Stimulated activated CD4-positive, alpha-beta T cell treated with anti-CD3 and anti-CD28 coated beads, Interleukin-15, amount 100 ng/mL, for 1 hour (primary cell): ENCODE results near the gene PPM1H.

Source experiments
- DNase-seq, 2 donors: peaks; one replicate each; pipeline ENCODE4 v3.0.0-alpha.2; 2020; ENCODE audit warnings: low read depth in 1 of 2, low spot score in 1 of 2

The PPM1H gene

DNA sequence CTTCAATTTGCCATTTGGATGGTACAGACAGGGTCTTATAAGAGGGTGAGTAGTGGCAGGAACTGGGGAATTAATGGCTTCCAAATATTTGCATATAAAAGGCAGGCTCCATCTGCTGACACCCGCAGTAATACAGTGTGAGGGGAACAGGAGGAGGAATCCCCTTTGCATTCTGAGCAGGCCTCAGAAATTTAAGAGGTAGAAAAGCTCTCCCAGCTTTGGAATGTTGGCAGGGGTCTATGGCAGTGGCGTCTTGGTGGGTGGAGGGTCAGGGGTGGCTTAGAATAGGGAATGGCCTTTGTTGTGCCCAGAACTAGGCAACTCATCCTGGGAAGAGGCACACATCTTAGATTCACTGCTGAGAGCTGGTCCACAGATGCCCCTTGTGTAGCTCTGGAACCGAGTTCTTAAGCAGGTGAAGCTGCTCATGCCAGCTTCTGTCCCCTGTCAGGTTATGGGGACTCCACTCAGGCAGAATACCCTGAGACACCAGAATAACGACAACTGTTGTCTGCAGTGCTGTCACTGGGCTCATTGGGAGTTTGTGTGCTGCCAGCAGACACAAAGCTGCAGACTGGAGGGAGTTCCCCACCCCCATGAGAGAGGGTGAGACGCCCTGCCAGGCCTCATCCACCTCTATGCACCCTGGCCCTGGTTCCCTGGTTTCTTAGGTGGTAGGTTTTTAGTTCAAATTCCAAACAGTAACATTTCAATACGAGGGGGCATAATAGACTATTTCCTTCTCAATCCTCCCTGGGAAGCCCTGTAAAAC, 278.2 kb downstream of the PPM1H start:
- DNase-seq: no peak

- DNase-seq: no peak
Observed at GRCh38 chr12:62655666-62656151, 279.2 kb downstream of the PPM1H start.

GRCh38 chr12:62654326-62655241, 280.4 kb downstream of the PPM1H start:
- DNase-seq: no peak

DNA sequence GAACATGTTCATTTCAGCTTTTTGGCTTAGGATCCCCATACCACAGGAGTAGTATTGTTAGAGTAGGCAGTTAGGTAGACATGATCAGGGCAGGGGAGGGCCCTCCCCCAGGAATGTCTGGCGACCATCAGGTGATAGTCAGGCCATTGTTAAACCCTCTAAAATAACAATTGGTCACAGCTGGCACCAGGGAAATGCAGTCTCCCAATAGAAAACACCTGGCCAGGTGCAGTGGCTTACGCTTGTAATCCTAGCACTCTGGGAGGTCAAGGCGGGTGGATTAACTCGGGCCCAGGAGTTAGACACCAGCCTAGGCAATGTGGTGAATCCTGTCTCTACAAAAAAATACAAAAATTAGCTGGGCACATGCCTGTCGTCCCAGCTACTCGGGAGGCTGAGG, 281.2 kb downstream of the PPM1H start:
- DNase-seq: no peak

GRCh38 chr12:62653304-62653703, 281.6 kb downstream of the PPM1H start:
- no peak for DNase-seq

- DNase-seq: no peak
Observed at GRCh38 chr12:62651138-62651537, 283.8 kb downstream of the PPM1H start.

- no peak for DNase-seq
Observed at GRCh38 chr12:62649412-62650138, 285.4 kb downstream of the PPM1H start.

DNA sequence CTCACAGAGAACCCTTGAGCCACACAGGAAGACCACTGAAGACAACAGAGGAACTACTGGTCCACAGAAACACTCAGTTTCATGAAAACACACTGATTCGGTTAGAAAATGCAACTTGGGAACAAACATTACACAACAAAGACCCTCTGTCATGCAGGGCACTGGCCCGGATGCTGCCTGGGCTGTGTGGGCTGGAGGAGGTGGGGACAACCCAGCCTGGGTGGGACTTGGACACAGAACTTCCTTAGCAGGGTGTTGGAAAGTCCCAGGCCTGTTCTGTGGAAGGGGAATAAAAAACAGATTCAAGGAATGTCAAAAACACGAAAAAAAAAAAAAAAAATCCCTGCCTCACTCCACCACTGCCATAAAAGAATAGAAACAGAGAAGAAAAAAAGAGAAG, 287.4 kb downstream of the PPM1H start:
- no peak for DNase-seq

DNA sequence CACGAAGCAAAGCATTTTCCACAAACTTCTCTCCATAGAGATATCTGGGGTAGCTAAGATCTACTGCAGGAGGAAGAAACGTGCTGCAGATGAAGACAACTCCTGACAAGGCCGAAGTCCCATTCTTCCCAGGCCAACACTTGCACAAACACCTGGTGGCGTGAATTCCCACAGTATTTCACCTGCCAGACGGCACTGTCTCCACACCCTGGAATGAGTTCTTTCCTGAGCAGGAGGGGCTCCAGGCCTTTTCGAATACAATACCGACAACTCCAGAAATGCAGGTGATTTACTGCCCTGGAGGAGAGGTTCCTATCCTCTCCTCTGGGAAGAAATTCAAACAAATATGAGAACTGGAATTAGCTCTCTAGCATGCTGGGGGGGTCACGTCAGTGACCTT, 288.4 kb downstream of the PPM1H start:
- no peak for DNase-seq

DNA sequence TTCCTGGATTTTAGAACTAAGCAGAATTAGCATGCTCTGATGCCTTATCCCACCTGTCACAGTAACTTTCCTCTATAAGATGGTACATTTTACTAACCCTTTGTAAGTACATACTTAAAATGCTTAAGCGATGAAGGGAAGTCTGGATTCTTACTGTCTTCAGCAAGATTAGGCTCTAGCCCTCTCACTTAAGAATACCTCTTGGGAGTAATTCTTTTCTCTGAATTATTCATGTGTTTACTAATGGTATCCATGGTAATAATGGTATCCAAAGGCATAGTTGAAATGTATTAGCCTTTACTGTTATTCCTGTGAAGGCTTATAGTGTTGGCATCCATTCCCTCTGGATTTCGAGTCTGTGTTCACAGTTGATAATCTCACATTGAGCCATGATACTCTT, 291.5 kb downstream of the PPM1H start:
- no peak for DNase-seq

- no peak for DNase-seq
Observed at GRCh38 chr12:62642486-62642885, 292.5 kb downstream of the PPM1H start.

DNA sequence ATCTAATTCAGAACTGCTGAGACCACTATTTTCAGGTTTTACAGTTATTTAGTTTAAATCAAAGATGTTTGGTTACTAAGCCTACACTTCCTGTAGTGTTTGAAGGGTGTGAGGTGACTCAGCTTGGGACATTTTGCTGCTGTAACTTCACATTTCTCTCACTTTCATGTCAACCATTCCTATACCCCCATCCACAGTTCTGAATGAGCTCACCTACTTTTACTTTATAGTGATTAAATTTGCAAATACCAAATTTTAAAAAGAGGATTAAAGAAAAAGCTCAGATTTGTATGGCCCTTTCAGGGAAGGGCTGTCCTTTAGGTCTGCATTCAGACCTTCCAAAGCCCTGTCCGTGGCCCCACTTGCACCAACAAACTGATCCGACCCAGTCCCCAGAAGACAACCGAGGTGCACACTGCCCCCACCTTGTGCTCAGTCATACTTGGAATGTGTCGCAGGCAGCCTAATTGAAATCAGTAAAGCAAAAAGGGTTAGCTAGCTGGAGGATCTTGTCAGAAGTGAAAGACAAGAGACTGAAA, 294.0 kb downstream of the PPM1H start:
- no peak for DNase-seq

GRCh38 chr12:62637679-62638078, 297.3 kb downstream of the PPM1H start:
- no peak for DNase-seq

DNA sequence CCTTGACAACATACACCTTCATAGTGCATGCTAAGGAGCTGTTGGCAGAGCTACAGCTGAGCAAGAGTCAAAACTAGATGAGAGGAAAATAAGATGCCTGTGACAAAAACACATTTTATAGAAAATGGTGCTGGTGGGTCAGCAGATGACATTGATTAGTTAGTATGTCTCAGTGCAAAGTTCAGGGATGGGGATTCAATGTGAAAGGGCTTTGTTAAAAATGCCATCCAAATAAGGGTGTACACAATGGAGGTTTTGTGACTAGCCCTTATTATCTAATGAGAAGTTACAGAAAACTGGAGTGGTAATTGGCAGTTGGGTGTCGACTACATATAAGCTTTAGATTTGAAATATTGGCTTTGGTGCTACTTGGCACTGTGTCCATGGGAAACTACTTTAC, 299.3 kb downstream of the PPM1H start:
- DNase-seq: no peak

GRCh38 chr12:62632411-62632918, 302.5 kb downstream of the PPM1H start:
- DNase-seq: no peak

GRCh38 chr12:62631471-62632410, 303.2 kb downstream of the PPM1H start:
- DNase-seq: no peak

DNA sequence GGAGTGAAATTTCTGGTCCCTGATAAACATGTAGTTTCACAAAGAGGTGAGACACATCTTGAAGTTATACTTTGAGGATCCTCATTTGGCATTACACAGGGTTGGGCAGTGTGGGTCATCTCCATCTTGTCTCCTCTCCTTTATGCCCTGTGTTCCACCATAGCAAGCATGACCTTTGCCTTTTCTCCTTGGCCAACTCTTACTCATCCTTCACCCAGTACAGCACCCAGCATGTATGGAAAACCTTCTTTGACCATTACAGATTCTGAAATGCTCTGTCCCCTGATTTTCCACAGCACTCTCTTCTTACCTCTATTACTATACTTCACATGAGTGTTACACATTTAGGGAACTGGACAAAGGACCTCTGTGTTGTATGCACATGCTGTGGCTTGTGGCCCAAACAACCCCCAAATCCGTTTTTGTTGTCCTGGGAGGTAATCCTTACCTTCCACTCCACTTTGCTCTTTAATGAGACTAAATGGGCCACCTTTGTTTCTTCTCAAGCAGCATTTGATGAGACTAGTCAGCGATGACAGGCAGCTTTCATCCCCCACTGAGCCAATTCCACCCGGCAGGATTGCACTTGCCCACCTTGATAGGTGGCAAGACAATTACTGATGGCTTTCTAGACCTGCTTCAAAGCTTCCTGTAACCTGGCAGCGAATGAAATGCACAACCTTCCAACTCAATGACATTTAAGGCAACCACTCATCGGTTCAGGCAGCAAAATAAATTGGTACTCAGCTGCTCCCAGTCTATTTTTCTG, 304.8 kb downstream of the PPM1H start:
- no peak for DNase-seq

- no peak for DNase-seq
Observed at GRCh38 chr12:62629413-62629812, 305.5 kb downstream of the PPM1H start.

DNA sequence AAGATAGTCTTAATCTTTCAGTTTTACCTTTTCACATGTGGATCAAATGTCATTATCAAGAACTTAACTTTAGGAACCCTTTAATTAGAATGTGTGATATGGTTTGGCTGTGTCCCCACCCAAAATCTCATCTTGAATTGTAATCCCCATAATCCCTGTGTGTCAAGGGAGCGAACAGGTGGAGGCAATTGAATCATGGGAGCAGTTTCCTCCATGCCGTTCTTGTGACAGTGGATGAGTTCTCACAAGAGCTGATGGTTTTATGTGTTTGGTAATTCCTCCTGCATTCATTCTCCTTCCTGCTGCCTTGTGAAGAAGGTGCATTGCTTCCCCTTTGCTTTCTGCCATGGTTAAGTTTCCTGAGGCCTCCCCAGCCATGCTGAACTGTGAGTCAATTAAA, 307.8 kb downstream of the PPM1H start:
- DNase-seq: no peak
